Activated CD8-positive, alpha-beta memory T cell treated with anti-CD3 and anti-CD28 coated beads for 1 hour (primary cell): ENCODE data around the gene MDK.

ENCODE experiments used
- DNase-seq, 2 donors: peaks; one replicate each; pipeline ENCODE4 v3.0.0-alpha.2; 2020; ENCODE audit warnings: low read depth in 1 of 2; ENCODE audit errors: extremely low read depth in 1 of 2

Gene MDK

GRCh38 chr11:46381819-46382645, 563 bp downstream of the MDK start:
- no peak for DNase-seq

GRCh38 chr11:46382646-46383403, 1.4 kb downstream of the MDK start:
- DNase-seq = no peak

- no peak for DNase-seq
These were observed 1.9 kb downstream of the MDK start for GRCh38 chr11:46383404-46383758.

GRCh38 chr11:46383974-46384701, 2.7 kb downstream of the MDK start:
- no peak for DNase-seq

- no peak for DNase-seq
These were observed 3.9 kb downstream of the MDK start for GRCh38 chr11:46385169-46386004.

GRCh38 chr11:46386005-46386578, 4.6 kb downstream of the MDK start:
- no peak for DNase-seq

- no peak for DNase-seq
These were observed 5.2 kb downstream of the MDK start for GRCh38 chr11:46386674-46387073.

GRCh38 chr11:46387456-46387855, 6.0 kb downstream of the MDK start:
- no peak for DNase-seq

- DNase-seq = no peak
These were observed 6.6 kb downstream of the MDK start for GRCh38 chr11:46387919-46388618.

GRCh38 chr11:46388619-46389449, 7.4 kb downstream of the MDK start:
- DNase-seq = no peak

- DNase-seq = no peak
These were observed 8.2 kb downstream of the MDK start for GRCh38 chr11:46389450-46390330.

GRCh38 chr11:46390331-46391171, 9.1 kb downstream of the MDK start:
- DNase-seq = no peak

- DNase-seq = no peak
These were observed 9.7 kb downstream of the MDK start for GRCh38 chr11:46391186-46391577.

GRCh38 chr11:46391578-46392420, 10.3 kb downstream of the MDK start, which contains the start of gene CHRM4:
Gene CHRM4, minus strand, starts transcription at chr11:46391776. Its CDS starts 5,219 bp downstream, at chr11:46386557.
- DNase-seq = no peak

- DNase-seq = peak in 1 of 2 donors; percentile 66
These were observed 11.2 kb downstream of the MDK start for GRCh38 chr11:46392421-46393230.
